ENCODE measurements around the gene ITPK1. TPM values are rescaled to one million over a fixed set of nuclear protein-coding genes. Genes with fewer than 3 reads are reported as not detected.

The ITPK1 gene
- total RNA-seq, 4 donors from 2014 or later, result 64.8 to 235 (median 128) TPM

DNA sequence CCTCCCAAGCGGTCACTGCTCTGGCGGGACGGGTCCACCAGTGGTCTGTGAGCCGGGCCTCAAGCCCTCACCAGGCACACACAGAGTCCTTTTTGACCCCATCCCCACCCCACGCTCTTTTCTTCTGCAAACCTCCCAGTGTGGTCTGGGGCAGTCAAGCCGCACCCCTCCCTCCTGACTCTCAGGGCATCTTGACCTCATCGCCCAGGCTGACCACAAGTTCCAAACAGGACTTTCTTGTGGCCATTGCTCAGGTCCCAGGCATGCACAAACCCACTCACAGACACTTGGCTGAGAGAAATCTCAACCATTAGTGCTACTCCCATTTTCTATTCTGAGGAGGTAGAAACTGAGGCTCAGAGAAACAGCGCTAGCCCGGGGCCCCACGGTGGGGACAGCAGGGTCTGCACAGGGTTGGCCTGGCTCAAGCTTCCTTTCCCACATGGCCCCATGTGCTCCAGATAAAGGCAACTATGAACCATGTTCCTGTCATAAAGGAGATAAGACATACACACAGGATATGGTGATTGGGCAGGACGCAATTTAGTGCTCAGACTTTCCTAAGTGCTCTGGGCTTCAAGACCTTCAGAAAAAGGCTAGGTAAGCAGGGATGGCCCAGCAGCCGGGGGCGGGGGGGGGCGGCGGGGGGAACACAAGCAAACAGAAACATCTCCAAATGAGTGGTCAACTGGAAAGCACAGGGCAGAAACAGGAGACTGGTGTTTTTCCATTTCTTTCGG, 69.6 kb downstream of the ITPK1 start:
- H3K27me3 ChIP-seq, result no peaks in the 10 kb centered on the region
- no peaks in the 10 kb centered on the region for H3K36me3 ChIP-seq
- WGBS, 2 donors (ENCODE audit: low coverage in 1 of 2), result 61 to 100% methylated on average over 1 to 16 of the region's 16 CpGs
- no peaks in the 10 kb centered on the region for H3K9me3 ChIP-seq
- H3K4me3 ChIP-seq, result no peak overlapping the region
- TF ChIP-seq EP300 (IDR thresholded peaks at IDR 0.05; ENCODE audit: low read depth) (no peak), POLR2AphosphoS5 (IDR thresholded peaks at IDR 0.05) (peak in 2 of 3 donors; percentile 33 to 67)
- in situ Hi-C loops (cut with MboI; ENCODE audit: low pct_ligation_motif_present in 1 of 4, low pct_unique_long_range_greater_than_20kb in 1 of 4, low sequenced_read_pairs in 3 of 4) (no loop called here), intact Hi-C loops (cut with DNase I; ENCODE audit: low total_unique reads) (no loop called here)
- H3K27ac ChIP-seq, result peak overlapping the region; percentile 86 to 90 (median 88)
- peaks cover 87 to 100% (median 96%) of the 10 kb centered on the region in 4 donors for H3K4me1 ChIP-seq
- no peak for DNase-seq

DNA sequence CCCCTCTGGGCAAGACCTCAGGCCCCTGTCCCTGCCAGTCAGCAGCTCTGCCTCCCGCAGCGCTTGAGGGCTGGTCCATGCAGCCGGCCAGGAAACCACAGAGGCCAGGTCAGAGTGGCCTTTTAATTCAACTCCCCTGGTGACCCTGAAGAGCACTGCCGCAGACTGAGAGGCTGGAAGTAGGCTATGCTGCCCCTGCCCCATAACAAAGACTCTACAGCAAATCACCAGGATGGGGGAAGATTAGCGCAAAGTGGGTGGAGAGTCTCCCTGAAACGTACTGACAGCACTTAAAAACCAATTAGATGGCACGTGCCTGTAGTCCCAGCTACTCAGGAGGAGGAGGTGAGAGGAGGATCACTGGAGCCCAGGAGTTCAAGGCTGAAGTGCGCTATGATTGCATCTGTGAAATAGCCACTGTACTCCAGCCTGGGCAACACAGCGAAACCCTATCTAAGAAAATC, 70.5 kb downstream of the ITPK1 start:
- Histone ChIP-seq H3K4me1 (peaks cover 87 to 100% (median 96%) of the 10 kb centered on the region in 4 donors), H3K4me3 (no peak overlapping the region), H3K36me3 (no peaks in the 10 kb centered on the region), H3K27ac (peak overlapping the region; percentile 86 to 90 (median 88)), H3K27me3 (no peaks in the 10 kb centered on the region), H3K9me3 (no peaks in the 10 kb centered on the region)
- TF ChIP-seq, protein P1, sequence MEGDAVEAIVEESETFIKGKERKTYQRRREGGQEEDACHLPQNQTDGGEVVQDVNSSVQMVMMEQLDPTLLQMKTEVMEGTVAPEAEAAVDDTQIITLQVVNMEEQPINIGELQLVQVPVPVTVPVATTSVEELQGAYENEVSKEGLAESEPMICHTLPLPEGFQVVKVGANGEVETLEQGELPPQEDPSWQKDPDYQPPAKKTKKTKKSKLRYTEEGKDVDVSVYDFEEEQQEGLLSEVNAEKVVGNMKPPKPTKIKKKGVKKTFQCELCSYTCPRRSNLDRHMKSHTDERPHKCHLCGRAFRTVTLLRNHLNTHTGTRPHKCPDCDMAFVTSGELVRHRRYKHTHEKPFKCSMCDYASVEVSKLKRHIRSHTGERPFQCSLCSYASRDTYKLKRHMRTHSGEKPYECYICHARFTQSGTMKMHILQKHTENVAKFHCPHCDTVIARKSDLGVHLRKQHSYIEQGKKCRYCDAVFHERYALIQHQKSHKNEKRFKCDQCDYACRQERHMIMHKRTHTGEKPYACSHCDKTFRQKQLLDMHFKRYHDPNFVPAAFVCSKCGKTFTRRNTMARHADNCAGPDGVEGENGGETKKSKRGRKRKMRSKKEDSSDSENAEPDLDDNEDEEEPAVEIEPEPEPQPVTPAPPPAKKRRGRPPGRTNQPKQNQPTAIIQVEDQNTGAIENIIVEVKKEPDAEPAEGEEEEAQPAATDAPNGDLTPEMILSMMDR (IDR thresholded peaks at IDR 0.05), result no peak
- TF ChIP-seq EP300 (IDR thresholded peaks at IDR 0.05; ENCODE audit: low read depth) (no peak), POLR2A (IDR thresholded peaks at IDR 0.05) (no peak), POLR2AphosphoS5 (IDR thresholded peaks at IDR 0.05) (no peak)
- in situ Hi-C loops (cut with MboI; ENCODE audit: low pct_ligation_motif_present in 1 of 4, low pct_unique_long_range_greater_than_20kb in 1 of 4, low sequenced_read_pairs in 3 of 4) (no loop called here), intact Hi-C loops (cut with DNase I; ENCODE audit: low total_unique reads) (no loop called here)
- 67 to 100% methylated on average over 2 to 9 of the region's 9 CpGs for WGBS, 2 donors (ENCODE audit: low coverage in 1 of 2)
- DNase-seq, result no peak

DNA sequence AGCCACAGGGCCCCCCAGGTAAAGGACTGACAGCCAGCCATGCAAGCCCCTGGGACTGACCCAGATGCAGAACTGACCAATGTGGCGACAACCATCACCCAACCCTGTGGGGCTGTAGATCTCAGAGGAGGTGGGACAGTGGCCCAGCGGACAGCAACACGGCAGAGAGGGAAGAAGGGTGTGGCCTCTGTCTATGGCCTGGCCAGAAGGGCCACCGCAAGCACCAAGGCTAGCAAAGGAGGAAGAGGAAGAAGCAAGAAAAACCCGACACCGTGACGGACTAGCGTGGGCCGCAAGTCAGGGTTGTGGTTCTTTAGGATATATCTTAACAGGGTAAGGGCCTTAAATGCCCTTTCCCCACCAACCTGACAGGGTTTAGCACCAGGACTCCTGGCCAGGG, 71.2 kb downstream of the ITPK1 start:
- intact Hi-C loops (cut with DNase I; ENCODE audit: low total_unique reads) (no loop called here), in situ Hi-C loops (cut with MboI; ENCODE audit: low pct_ligation_motif_present in 1 of 4, low pct_unique_long_range_greater_than_20kb in 1 of 4, low sequenced_read_pairs in 3 of 4) (no loop called here)
- 68 to 69% methylated on average over 8 to 9 of the region's 9 CpGs for WGBS, 2 donors (ENCODE audit: low coverage in 1 of 2)
- TF ChIP-seq EP300 (IDR thresholded peaks at IDR 0.05; ENCODE audit: low read depth) (no peak), POLR2A (IDR thresholded peaks at IDR 0.05) (no peak), POLR2AphosphoS5 (IDR thresholded peaks at IDR 0.05) (no peak)
- TF ChIP-seq, protein P1 (IDR thresholded peaks at IDR 0.05), result no peak
- Histone ChIP-seq H3K4me3 (no peak overlapping the region), H3K27me3 (no peaks in the 10 kb centered on the region), H3K36me3 (no peaks in the 10 kb centered on the region), H3K9me3 (no peaks in the 10 kb centered on the region), H3K4me1 (peaks cover 87 to 100% (median 96%) of the 10 kb centered on the region in 4 donors), H3K27ac (peak overlapping the region; percentile 86 to 90 (median 88))
- no peak for DNase-seq

DNA sequence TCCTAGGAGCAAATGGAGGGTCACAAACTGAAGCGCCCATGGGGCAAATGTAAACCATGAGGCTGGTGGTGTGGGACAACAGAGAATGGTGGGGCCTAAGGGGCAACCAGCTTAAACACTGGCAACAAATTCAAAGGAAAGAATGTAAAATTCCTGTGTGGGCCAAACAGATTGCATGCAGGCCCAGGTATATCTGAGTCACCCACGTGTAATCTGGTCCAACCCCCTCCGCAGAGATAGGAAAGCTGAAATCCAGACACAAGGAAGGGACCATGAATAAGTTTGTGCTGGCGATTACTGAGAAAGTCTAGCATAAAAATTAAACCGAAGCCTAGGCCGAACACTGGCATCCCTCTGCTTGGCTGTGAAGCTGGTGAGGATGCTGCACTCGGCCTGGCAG, 71.6 kb downstream of the ITPK1 start:
- Histone ChIP-seq H3K36me3 (no peaks in the 10 kb centered on the region), H3K4me3 (no peak overlapping the region), H3K9me3 (no peaks in the 10 kb centered on the region), H3K4me1 (peaks cover 89 to 100% (median 95%) of the 10 kb centered on the region in 4 donors), H3K27me3 (no peaks in the 10 kb centered on the region), H3K27ac (peak overlapping the region; percentile 86 to 90 (median 88))
- WGBS, 2 donors (ENCODE audit: low coverage in 1 of 2), result 84% methylated on average over 7 of the region's 7 CpGs; no CpG with 5 or more reads in 1 of the 2 donors
- TF ChIP-seq, protein P1 (IDR thresholded peaks at IDR 0.05), result no peak
- TF ChIP-seq EP300 (IDR thresholded peaks at IDR 0.05; ENCODE audit: low read depth), result no peak
- TF ChIP-seq POLR2A (IDR thresholded peaks at IDR 0.05), result no peak
- no peak for TF ChIP-seq POLR2AphosphoS5 (IDR thresholded peaks at IDR 0.05)
- DNase-seq, result no peak
- in situ Hi-C loops (cut with MboI; ENCODE audit: low pct_ligation_motif_present in 1 of 4, low pct_unique_long_range_greater_than_20kb in 1 of 4, low sequenced_read_pairs in 3 of 4), result no loop called here
- intact Hi-C loops (cut with DNase I; ENCODE audit: low total_unique reads), result no loop called here

Measured in transverse colon (tissue), 4 donors.